GM21825 (cell line): ENCODE data around the gene MAP3K8.

Source experiments
- ATAC-seq: cut with Tn5 transposase; IDR thresholded peaks from one replicate; pipeline ENCODE4 v1.9.1; 2021; ENCODE audit warnings: mild to moderate bottlenecking, moderate library complexity; ENCODE audit not compliant: unreplicated experiment

MAP3K8 gene

GRCh38 chr10:30433730-30434272 is at the start of gene MAP3K8:
TSS of gene MAP3K8 (plus strand) at chr10:30434184. CDS start at chr10:30438939, 4,755 bp downstream.
- ATAC-seq = peak; percentile 59

- ATAC-seq = no peak
These were observed 49.2 kb upstream of the MAP3K8 start for GRCh38 chr10:30384701-30385201.

DNA sequence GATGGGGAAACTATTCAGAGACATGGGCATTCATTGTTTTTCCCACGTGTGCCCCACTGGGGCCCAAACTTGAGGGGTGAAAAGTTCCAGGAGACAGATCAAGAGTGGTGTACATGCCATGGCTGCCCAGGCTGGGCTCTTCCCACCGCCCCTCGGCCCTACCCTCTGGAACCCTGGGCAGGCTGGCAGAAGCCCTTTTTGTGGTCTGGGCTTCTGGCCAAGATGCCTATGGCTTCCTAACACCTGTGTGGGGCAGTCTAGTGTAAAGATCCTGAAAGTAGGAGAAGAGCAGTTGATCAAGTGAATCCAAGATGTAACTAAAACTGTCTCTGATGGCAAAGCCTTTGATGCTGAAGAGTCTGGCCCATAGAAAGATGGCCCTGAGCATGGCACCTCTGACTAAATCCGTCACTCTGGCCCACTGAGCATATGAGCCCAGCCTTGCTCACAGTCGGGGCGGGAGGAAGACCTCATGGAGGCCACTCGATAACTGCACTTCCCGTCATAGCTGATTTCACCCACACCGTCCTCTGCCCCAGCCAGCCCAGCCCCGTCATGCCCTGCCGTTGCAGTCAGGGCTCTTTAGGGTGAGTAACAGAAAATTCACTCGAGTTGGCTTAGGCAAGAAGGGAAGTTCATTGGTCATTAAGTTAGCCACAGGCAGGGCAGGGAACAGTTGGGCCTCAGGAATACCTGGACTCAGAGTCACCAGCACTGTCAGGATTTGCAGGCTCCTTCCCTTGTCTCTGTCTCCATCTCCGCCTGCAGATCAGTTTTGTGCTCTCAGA is 47.0 kb upstream of the MAP3K8 start:
- no peak for ATAC-seq

GRCh38 chr10:30387646-30388243 is 46.2 kb upstream of the MAP3K8 start:
- ATAC-seq = no peak

- no peak for ATAC-seq
These were observed 44.4 kb upstream of the MAP3K8 start for GRCh38 chr10:30389543-30389942.

DNA sequence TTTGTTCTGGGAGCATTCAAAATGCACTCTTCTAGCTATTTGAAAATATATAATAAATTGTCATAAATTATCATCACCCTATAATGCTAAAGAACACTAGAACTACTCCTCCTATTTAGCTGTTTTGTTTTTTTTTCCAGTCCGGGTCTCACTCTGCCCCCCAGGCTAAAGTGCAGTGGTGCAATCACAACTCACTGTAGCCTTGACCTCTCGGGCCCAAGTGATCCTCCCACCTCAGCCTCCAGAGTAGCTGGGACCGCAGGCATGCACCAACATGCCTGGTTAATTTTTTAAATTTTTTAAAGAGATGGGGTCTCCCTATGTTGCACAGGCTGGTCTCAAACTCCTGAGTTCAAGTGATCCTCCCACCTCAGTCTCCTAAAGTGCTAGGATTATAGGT is 43.8 kb upstream of the MAP3K8 start:
- ATAC-seq = no peak

GRCh38 chr10:30391266-30391665 is 42.7 kb upstream of the MAP3K8 start:
- ATAC-seq = no peak

DNA sequence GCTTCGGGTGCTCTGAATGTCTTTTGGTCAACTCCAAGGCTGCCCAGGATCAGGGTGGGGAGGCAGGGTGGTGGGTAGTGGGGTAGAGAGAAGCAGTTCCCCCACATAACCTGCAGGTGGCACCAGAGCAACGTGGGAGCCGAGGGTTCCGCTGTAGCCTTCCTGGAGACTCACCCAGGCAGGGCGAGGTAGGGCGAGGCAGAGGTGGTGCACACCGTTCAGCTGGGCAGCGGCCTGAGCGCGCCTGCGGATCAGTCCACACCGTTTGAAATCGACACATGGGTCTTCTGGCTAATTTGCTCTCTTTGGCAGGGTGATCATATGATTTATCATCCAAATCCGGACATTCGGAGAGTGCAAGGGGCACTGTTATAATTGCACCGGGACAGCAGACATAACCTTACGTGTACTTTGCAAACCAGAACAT is 41.4 kb upstream of the MAP3K8 start:
- ATAC-seq = peak; percentile 89

GRCh38 chr10:30396293-30396692 is 37.7 kb upstream of the MAP3K8 start:
- no peak for ATAC-seq

GRCh38 chr10:30396698-30397097 is 37.3 kb upstream of the MAP3K8 start:
- no peak for ATAC-seq

DNA sequence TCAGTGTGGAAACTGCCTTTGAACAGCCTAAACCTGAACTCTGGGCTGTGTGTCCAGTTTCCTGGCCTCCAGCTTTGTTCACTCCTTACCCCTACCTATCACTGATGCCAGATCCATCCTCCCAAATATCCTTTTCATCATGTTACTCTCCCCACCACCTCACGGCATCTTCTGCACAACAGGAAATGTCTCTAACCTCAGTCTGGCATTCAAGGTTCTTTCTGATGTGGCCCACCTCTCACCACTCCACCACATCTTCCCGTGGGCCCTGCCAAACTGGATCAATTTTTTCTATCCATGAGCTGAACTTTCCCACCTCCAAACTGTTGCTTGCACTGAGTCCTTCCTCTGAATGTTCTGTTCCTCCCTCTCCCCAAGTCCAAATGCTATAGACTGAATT is 35.8 kb upstream of the MAP3K8 start:
- ATAC-seq = no peak

DNA sequence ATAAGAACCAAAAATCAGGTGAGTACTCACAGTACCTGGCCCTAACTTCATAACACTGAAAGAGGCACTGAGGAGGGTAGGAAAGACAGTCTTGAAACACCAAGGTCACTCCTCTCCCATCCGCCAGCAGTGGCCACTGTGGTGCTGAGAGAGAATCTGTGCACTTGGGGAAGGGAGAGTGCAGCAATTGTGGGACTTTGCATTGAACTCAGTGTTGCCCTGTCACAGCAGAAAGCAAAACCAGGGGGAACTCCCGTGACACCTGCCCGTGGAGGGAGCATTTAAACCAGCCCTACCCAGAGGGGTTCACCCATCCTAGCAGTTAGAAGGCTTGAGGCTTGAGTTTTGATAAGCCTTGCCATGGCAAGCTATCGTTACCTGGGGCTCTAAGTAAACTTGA is 35.2 kb upstream of the MAP3K8 start:
- ATAC-seq = no peak

DNA sequence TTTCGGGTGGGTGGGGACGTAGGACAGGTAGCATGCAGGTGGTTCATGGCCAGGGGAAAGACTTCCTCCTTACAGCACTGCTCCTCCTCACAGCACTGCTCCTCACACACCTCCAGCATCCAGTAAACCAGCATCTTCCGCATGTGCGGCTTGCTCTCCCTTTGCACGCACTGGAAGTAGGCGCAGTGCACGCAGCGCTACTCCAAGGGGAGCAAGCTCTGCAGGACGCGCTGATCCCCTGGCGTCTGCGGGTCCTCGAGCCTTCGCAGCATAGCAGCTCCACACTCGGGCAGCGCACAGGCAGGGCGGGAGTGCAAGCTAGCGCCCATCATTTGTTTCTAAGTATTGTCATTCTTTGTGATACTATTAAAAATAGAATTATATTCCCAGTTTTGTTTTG is 30.5 kb upstream of the MAP3K8 start:
- no peak for ATAC-seq

DNA sequence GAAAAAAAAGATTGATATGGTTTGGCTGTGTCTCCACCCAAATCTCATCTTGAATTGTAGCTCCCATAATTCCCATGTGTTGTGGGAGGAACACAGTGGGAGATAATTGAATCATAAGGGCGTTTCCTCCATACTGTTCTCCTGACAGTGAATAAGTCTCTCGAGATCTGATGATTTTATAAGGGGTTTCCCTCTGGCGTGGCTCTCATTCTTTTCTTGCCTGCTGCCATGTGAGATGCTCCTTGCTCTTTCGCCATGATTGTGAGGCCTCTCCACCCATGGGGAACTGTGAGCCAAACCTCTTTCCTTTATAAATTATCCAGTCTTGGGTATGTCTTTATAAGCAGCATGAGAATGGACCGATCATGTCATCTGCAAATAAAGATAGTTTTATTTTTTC is 29.4 kb upstream of the MAP3K8 start:
- ATAC-seq = no peak

- no peak for ATAC-seq
These were observed 22.7 kb upstream of the MAP3K8 start for GRCh38 chr10:30411263-30411662.

DNA sequence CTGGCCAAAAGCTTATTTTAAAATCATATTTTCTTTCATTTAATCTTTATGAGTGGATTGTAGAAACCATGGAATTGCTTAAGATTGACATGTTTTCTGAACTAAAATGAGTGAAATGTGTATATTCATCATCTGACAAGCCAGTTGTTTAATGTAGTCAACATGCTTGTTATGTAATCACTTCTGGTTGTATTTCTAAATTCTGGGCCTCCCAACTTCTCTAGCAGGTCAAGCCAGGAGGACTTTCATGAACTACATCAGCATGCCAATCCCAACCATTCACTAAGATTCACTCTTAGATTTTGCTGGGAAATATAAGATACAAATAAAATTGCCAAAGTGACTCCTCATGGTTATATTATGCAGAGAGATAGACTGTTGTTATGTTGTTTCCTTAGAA is 21.1 kb upstream of the MAP3K8 start:
- no peak for ATAC-seq

DNA sequence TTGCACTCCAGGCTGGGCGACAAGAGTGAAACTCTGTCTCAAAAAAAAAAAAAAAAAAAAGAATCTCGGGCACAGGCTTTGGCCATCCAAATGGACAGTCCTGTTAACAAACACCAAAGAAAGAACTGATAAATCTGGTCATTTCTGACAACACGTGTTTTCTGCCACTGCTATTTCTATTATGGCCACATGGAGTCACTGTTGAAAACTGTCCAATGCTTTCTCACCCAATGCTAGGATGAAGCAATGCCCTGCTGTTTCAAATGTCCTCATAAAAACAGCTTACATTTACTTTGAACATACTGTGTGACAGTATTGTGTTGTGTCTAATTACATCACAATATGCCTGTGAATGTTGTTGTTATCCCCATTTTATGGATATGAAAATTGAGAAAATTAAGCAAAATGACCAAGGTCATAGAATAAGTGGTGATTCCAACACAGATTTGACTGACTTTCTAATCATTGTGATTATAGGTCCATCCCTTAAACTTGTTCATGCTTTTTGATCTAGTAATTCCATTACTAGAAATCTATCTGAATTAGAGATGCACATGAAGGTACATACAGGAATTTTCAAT is 19.9 kb upstream of the MAP3K8 start:
- ATAC-seq = peak; percentile 35

DNA sequence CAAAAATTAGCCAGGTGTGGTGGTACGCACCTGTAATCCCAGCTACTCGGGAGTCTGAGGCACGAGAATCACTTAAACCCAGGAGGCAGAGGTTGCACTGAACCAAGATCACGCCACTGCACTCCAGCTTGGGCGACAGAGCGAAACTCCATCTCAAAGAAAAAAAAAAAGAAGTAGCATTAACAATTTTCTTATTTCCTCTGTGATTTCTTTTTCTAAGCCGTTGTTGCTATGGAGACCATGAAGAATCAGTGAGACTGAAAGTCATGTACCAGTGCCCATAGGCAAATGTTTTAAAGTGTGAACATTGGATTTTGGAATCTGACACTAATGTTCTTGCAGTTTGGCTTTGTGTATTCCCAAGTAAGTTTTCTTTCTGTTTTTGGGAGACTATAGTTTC is 18.4 kb upstream of the MAP3K8 start:
- no peak for ATAC-seq

DNA sequence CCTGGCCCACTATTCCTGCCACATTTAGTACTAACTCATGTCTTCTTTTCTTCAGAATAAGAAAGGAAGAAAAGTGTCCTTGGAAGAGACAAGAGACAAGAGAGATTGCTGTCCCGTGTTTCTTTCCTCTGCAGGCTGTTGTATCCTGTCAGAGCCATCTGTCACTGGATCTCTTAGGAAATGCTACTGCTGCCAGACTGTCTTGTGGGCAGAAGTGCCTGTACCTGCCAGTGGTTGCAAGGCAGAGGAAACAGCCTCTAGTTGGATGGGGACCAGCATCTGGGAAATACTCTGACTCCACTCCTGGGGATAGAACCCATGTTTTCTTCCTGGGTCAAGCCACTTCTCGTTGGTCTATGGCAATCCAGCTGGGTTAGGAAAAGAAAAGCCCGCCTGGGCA is 16.7 kb upstream of the MAP3K8 start:
- no peak for ATAC-seq

DNA sequence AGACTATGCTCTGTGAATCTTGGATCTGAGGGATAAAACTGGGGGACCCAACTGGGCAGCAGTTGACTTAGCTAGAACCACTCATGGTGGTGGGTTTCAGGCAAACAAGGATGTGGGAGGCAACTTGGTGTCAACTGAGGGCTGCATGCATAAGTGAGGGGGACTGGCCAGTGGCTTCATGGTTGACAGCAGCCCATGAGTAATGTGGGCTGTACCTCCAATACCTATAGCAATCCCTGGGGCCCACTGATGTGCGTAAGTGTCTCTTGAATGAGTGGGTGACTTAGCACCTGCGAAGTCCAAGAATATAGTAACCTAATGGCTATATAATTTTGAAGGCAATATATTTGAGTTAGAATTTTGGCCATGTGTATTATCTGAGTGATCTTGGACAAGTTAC is 13.7 kb upstream of the MAP3K8 start:
- ATAC-seq = peak; percentile 49

- no peak for ATAC-seq
These were observed 13.2 kb upstream of the MAP3K8 start for GRCh38 chr10:30420766-30421165.
